Measurements from ENCODE around the gene SLC4A1.

Gene SLC4A1

DNA sequence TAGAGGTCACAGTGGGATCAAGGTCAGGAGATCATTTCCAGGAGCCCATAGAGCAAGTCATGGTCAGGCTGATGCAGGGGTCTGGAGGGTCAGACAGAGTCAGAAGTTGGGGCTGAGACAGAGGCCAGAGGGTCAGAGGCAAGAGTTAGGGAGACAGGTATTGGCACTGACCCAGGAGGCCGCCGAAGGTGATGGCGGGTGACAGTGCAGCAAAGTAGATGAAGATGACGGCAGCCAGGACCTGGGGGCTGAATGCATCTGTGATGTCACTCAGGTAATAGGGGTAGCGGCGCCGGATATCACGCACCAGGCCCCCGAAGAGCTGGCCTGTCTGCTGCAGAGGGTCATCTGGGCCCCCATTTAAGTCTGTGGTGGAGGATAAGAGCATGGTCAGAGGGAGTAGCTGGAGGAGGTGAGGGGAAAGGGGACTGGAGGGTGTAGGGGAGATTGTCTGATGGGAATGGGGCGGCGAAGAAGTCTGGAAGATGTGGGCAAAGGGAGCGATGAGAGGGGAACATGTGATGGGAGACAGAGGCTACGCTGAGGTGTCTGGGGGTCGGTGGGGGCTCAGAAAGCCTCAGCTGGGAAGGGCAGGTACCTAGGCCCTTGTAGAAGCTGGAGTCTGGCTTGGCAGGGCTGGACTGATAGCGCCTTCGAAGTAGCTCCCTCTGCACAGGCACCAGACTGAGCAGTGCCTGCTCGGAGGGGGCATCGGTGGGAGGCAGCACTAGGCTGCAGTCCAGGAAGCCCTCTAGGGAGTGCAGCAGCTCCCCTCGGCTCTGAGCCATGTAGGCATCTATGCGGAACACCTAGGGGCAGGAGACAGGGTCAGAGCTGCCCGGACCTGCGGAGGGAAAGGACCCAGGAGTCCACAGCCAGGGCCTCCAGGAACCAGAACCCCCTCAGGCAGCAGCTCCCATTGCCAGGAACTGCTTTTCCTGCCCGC, 9.8 kb downstream of the SLC4A1 start:
- WGBS, 2 experiments = 93% methylated on average over 22 to 23 of the region's 23 CpGs
- no peaks in the 10 kb centered on the region for H3K36me3 ChIP-seq (ENCODE audit: control insufficient read depth, insufficient read depth, low read length)
- H3K27me3 ChIP-seq (ENCODE audit: control insufficient read depth, insufficient read depth, low read length, poor library complexity, severe bottlenecking) = no peaks in the 10 kb centered on the region
- no peaks in the 10 kb centered on the region for H3K4me1 ChIP-seq (ENCODE audit: control insufficient read depth, insufficient read depth, low read length)
- no peak overlapping the region for H3K4me3 ChIP-seq (ENCODE audit: insufficient read depth, low read depth, low read length)
- H3K27ac ChIP-seq (ENCODE audit: insufficient read depth, low read depth, low read length, poor library complexity, severe bottlenecking) = no peak overlapping the region
- no peaks in the 10 kb centered on the region for H3K9me3 ChIP-seq (ENCODE audit: control insufficient read depth, low read length)

GRCh38 chr17:44256671-44257070, 11.3 kb downstream of the SLC4A1 start:
- no peaks in the 10 kb centered on the region for H3K36me3 ChIP-seq (ENCODE audit: control insufficient read depth, insufficient read depth, low read length)
- H3K9me3 ChIP-seq (ENCODE audit: control insufficient read depth, low read length) = no peaks in the 10 kb centered on the region
- WGBS, 2 experiments = 92 to 95% methylated on average over 4 of the region's 4 CpGs
- H3K27ac ChIP-seq (ENCODE audit: insufficient read depth, low read depth, low read length, poor library complexity, severe bottlenecking) = no peak overlapping the region
- no peaks in the 10 kb centered on the region for H3K4me1 ChIP-seq (ENCODE audit: control insufficient read depth, insufficient read depth, low read length)
- H3K27me3 ChIP-seq (ENCODE audit: control insufficient read depth, insufficient read depth, low read length, poor library complexity, severe bottlenecking) = no peaks in the 10 kb centered on the region
- no peak overlapping the region for H3K4me3 ChIP-seq (ENCODE audit: insufficient read depth, low read depth, low read length)

GRCh38 chr17:44255915-44256314, 12.0 kb downstream of the SLC4A1 start:
- 85 to 93% methylated on average over 2 of the region's 2 CpGs for WGBS, 2 experiments
- H3K27me3 ChIP-seq (ENCODE audit: control insufficient read depth, insufficient read depth, low read length, poor library complexity, severe bottlenecking) = no peaks in the 10 kb centered on the region
- no peak overlapping the region for H3K27ac ChIP-seq (ENCODE audit: insufficient read depth, low read depth, low read length, poor library complexity, severe bottlenecking)
- H3K4me3 ChIP-seq (ENCODE audit: insufficient read depth, low read depth, low read length) = no peak overlapping the region
- H3K4me1 ChIP-seq (ENCODE audit: control insufficient read depth, insufficient read depth, low read length) = no peaks in the 10 kb centered on the region
- H3K9me3 ChIP-seq (ENCODE audit: control insufficient read depth, low read length) = no peaks in the 10 kb centered on the region
- no peaks in the 10 kb centered on the region for H3K36me3 ChIP-seq (ENCODE audit: control insufficient read depth, insufficient read depth, low read length)

DNA sequence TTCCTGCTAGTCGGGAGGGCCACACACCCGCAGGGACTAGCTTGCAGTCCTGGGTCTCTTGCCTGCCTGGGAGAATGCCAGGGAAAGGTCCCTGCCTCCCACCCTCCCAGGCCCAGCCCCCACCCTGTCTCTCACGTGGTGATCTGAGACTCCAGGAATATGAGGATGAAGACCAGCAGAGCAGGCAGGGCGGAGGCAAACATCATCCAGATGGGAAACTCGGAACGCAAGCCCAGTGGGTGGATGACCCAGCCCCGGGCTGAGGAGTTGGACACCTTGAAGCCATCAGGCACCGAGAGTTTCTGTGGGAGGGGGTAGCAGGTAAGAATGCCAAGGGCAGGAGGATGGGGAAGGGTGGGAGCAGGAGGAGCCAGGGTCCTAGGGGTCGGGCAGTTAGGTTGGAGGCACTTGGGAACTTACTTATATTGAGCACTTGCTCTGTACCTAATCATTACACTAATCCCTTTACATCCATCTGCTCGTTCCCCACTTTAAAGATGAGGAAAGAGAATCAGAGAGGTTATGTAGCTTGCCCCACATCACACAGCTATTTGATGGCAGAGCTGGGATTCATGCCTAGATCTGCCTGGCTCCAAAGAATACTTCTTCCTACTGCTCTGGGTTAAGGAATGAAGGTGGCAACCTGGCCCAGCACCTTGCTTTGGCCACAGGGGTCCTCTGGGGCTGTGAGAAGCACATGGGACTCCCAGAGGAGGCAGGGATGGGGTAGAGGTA, 13.4 kb downstream of the SLC4A1 start:
- Histone ChIP-seq H3K4me3 (ENCODE audit: insufficient read depth, low read depth, low read length) (no peak overlapping the region), H3K4me1 (ENCODE audit: control insufficient read depth, insufficient read depth, low read length) (no peaks in the 10 kb centered on the region), H3K9me3 (ENCODE audit: control insufficient read depth, low read length) (no peaks in the 10 kb centered on the region), H3K27me3 (ENCODE audit: control insufficient read depth, insufficient read depth, low read length, poor library complexity, severe bottlenecking) (no peaks in the 10 kb centered on the region), H3K27ac (ENCODE audit: insufficient read depth, low read depth, low read length, poor library complexity, severe bottlenecking) (no peak overlapping the region), H3K36me3 (ENCODE audit: control insufficient read depth, insufficient read depth, low read length) (no peaks in the 10 kb centered on the region)
- WGBS, 2 experiments = 79 to 84% methylated on average over 10 of the region's 10 CpGs

DNA sequence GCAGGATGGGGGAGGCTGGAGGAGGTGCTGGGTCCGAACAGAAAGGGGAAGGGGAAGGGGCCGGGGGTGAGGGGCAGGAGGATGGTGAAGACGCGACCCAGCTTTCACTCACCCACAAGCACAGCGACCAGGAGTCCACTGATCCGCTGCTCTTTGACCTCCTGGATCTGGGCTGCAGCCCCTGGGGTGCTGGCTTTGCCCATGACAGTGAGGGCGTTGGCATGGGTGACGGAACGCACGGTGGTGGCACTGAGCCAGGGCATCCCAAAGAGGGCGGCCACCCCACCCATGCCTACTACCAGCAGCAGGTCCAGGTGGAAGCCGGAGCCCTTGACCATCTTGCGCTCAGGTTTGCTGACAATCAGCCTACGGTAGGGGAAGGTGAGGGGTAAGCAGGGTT, 14.9 kb downstream of the SLC4A1 start:
- Histone ChIP-seq H3K27me3 (ENCODE audit: control insufficient read depth, insufficient read depth, low read length, poor library complexity, severe bottlenecking) (no peaks in the 10 kb centered on the region), H3K9me3 (ENCODE audit: control insufficient read depth, low read length) (no peaks in the 10 kb centered on the region), H3K4me1 (ENCODE audit: control insufficient read depth, insufficient read depth, low read length) (no peaks in the 10 kb centered on the region), H3K36me3 (ENCODE audit: control insufficient read depth, insufficient read depth, low read length) (no peaks in the 10 kb centered on the region), H3K27ac (ENCODE audit: insufficient read depth, low read depth, low read length, poor library complexity, severe bottlenecking) (no peak overlapping the region), H3K4me3 (ENCODE audit: insufficient read depth, low read depth, low read length) (no peak overlapping the region)
- WGBS, 2 experiments = 92 to 96% methylated on average over 14 of the region's 14 CpGs

GRCh38 chr17:44251062-44251461, 16.9 kb downstream of the SLC4A1 start:
- H3K27me3 ChIP-seq (ENCODE audit: control insufficient read depth, insufficient read depth, low read length, poor library complexity, severe bottlenecking) = no peaks in the 10 kb centered on the region
- no peaks in the 10 kb centered on the region for H3K4me1 ChIP-seq (ENCODE audit: control insufficient read depth, insufficient read depth, low read length)
- H3K9me3 ChIP-seq (ENCODE audit: control insufficient read depth, low read length) = no peaks in the 10 kb centered on the region
- no peaks in the 10 kb centered on the region for H3K36me3 ChIP-seq (ENCODE audit: control insufficient read depth, insufficient read depth, low read length)
- H3K4me3 ChIP-seq (ENCODE audit: insufficient read depth, low read depth, low read length) = no peak overlapping the region
- 93 to 96% methylated on average over 17 of the region's 17 CpGs for WGBS, 2 experiments
- no peak overlapping the region for H3K27ac ChIP-seq (ENCODE audit: insufficient read depth, low read depth, low read length, poor library complexity, severe bottlenecking)

- Histone ChIP-seq H3K9me3 (ENCODE audit: control insufficient read depth, low read length) (no peaks in the 10 kb centered on the region), H3K27ac (ENCODE audit: insufficient read depth, low read depth, low read length, poor library complexity, severe bottlenecking) (no peak overlapping the region), H3K36me3 (ENCODE audit: control insufficient read depth, insufficient read depth, low read length) (no peaks in the 10 kb centered on the region), H3K4me3 (ENCODE audit: insufficient read depth, low read depth, low read length) (no peak overlapping the region), H3K27me3 (ENCODE audit: control insufficient read depth, insufficient read depth, low read length, poor library complexity, severe bottlenecking) (no peaks in the 10 kb centered on the region), H3K4me1 (ENCODE audit: control insufficient read depth, insufficient read depth, low read length) (no peaks in the 10 kb centered on the region)
- 90 to 91% methylated on average over 8 to 9 of the region's 9 CpGs for WGBS, 2 experiments
Observed at GRCh38 chr17:44249501-44250246, 18.3 kb downstream of the SLC4A1 start.

GRCh38 chr17:44247876-44248736, 19.8 kb downstream of the SLC4A1 start:
- WGBS, 2 experiments = 94 to 96% methylated on average over 10 of the region's 10 CpGs
- H3K27me3 ChIP-seq (ENCODE audit: control insufficient read depth, insufficient read depth, low read length, poor library complexity, severe bottlenecking) = no peaks in the 10 kb centered on the region
- no peak overlapping the region for H3K27ac ChIP-seq (ENCODE audit: insufficient read depth, low read depth, low read length, poor library complexity, severe bottlenecking)
- H3K4me3 ChIP-seq (ENCODE audit: insufficient read depth, low read depth, low read length) = no peak overlapping the region
- H3K4me1 ChIP-seq (ENCODE audit: control insufficient read depth, insufficient read depth, low read length) = no peaks in the 10 kb centered on the region
- no peaks in the 10 kb centered on the region for H3K36me3 ChIP-seq (ENCODE audit: control insufficient read depth, insufficient read depth, low read length)
- H3K9me3 ChIP-seq (ENCODE audit: control insufficient read depth, low read length) = no peaks in the 10 kb centered on the region

DNA sequence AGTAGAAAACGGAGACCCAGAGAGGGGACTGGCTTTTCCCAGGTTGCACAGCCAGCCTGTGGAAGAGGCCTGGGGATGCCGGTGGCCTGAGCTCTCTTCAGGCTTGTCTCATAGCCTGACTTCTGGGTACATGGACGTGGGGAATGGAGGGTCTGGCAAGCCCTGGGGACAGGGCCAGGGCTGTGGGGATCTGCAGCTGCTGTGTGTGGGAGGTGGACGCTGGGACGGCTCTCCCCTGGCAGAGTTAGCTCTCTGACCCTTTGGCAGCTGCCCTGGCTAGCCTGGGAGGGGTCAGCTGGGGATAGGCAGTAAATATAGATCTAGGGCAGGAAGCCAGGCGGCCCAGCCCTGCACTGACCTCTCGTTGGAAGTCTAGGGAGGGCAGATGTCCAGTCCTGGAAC, 20.5 kb downstream of the SLC4A1 start:
- H3K4me1 ChIP-seq (ENCODE audit: control insufficient read depth, insufficient read depth, low read length) = no peaks in the 10 kb centered on the region
- WGBS, 2 experiments = 86 to 89% methylated on average over 7 of the region's 7 CpGs
- no peak overlapping the region for H3K27ac ChIP-seq (ENCODE audit: insufficient read depth, low read depth, low read length, poor library complexity, severe bottlenecking)
- no peaks in the 10 kb centered on the region for H3K9me3 ChIP-seq (ENCODE audit: control insufficient read depth, low read length)
- H3K36me3 ChIP-seq (ENCODE audit: control insufficient read depth, insufficient read depth, low read length) = no peaks in the 10 kb centered on the region
- no peaks in the 10 kb centered on the region for H3K27me3 ChIP-seq (ENCODE audit: control insufficient read depth, insufficient read depth, low read length, poor library complexity, severe bottlenecking)
- H3K4me3 ChIP-seq (ENCODE audit: insufficient read depth, low read depth, low read length) = no peak overlapping the region

All from ectodermal cell (in vitro differentiated cells).